ENCODE measurements around the gene TARBP1.
A peak's percentile ranks its signal among the peaks of the same experiment; 100 is the strongest.
"Not testable (repeated sequence)": the region's sequence is repeated elsewhere in the genome, so short reads cannot be mapped to it uniquely, and the experiment has no call there.

Gene TARBP1

GRCh38 chr1:234437423-234438171, 41.4 kb downstream of the TARBP1 start:
- DNase-seq (ENCODE audit: low spot score), result peak; percentile 49

- DNase-seq (ENCODE audit: low spot score), result no peak
These were observed 43.4 kb downstream of the TARBP1 start for GRCh38 chr1:234435620-234436019.

- no peak for DNase-seq (ENCODE audit: low spot score)
These were observed 44.3 kb downstream of the TARBP1 start for GRCh38 chr1:234434706-234435105.

- peak; percentile 82 for DNase-seq (ENCODE audit: low spot score)
These were observed 45.3 kb downstream of the TARBP1 start for GRCh38 chr1:234433563-234434285.

- DNase-seq (ENCODE audit: low spot score), result no peak
These were observed 47.7 kb downstream of the TARBP1 start for GRCh38 chr1:234431255-234431654.

- no peak for DNase-seq (ENCODE audit: low spot score)
These were observed 48.3 kb downstream of the TARBP1 start for GRCh38 chr1:234430691-234431090.

GRCh38 chr1:234429434-234429806, 49.6 kb downstream of the TARBP1 start:
- DNase-seq (ENCODE audit: low spot score), result no peak

GRCh38 chr1:234427950-234428646, 50.9 kb downstream of the TARBP1 start:
- no peak for DNase-seq (ENCODE audit: low spot score)

GRCh38 chr1:234413990-234414389, 65.0 kb downstream of the TARBP1 start:
- no peak for DNase-seq (ENCODE audit: low spot score)

- DNase-seq (ENCODE audit: low spot score), result no peak
These were observed 65.5 kb downstream of the TARBP1 start for GRCh38 chr1:234413485-234413884.

- no peak for DNase-seq (ENCODE audit: low spot score)
These were observed 66.1 kb downstream of the TARBP1 start for GRCh38 chr1:234412830-234413229.

GRCh38 chr1:234409328-234409727, 69.7 kb downstream of the TARBP1 start:
- DNase-seq (ENCODE audit: low spot score), result no peak

GRCh38 chr1:234408757-234409156, 70.2 kb downstream of the TARBP1 start:
- DNase-seq (ENCODE audit: low spot score), result no peak

- no peak for DNase-seq (ENCODE audit: low spot score)
These were observed 72.1 kb downstream of the TARBP1 start for GRCh38 chr1:234406871-234407270.

- no peak for DNase-seq (ENCODE audit: low spot score)
These were observed 73.3 kb downstream of the TARBP1 start for GRCh38 chr1:234405676-234406075.

- DNase-seq (ENCODE audit: low spot score), result no peak
These were observed 76.0 kb downstream of the TARBP1 start for GRCh38 chr1:234402939-234403338.

- no peak for DNase-seq (ENCODE audit: low spot score)
These were observed 77.3 kb downstream of the TARBP1 start for GRCh38 chr1:234401658-234402057.

GRCh38 chr1:234400773-234401172, 78.2 kb downstream of the TARBP1 start:
- peak; percentile 10 for DNase-seq (ENCODE audit: low spot score)

GRCh38 chr1:234399515-234399914, 79.5 kb downstream of the TARBP1 start:
- DNase-seq (ENCODE audit: low spot score), result not testable (repeated sequence)

GRCh38 chr1:234398849-234399381, 80.1 kb downstream of the TARBP1 start:
- no peak for DNase-seq (ENCODE audit: low spot score)

GRCh38 chr1:234397732-234398131, 81.2 kb downstream of the TARBP1 start:
- no peak for DNase-seq (ENCODE audit: low spot score)

- no peak for DNase-seq (ENCODE audit: low spot score)
These were observed 82.1 kb downstream of the TARBP1 start for GRCh38 chr1:234396871-234397270.

GRCh38 chr1:234396092-234396491, 82.9 kb downstream of the TARBP1 start:
- no peak for DNase-seq (ENCODE audit: low spot score)

Data from kidney tubule cell (primary cell).